Sigmoid colon (tissue), 4 donors: ENCODE data around the gene ADD3.

ENCODE experiments used
- EP300 ChIP-seq, 4 donors: sonication (generic); formaldehyde crosslinking; IDR thresholded peaks; one replicate each; pipeline ENCODE4 v1.6.1; 2017; ENCODE audit warnings: antibody characterized with exemption in 4 of 4
- TF ChIP-seq, protein P1 (sequence below), 4 experiments: fragments of 450-650 bp in 3 of 4; fragments of 200-600 bp in 1 of 4; IDR thresholded peaks; one replicate each; pipeline ENCODE4 v1.5.1; 2016 to 2019; ENCODE audit warnings: antibody characterized with exemption in 4 of 4, mild to moderate bottlenecking in 3 of 4, moderate library complexity in 2 of 4

DNA sequence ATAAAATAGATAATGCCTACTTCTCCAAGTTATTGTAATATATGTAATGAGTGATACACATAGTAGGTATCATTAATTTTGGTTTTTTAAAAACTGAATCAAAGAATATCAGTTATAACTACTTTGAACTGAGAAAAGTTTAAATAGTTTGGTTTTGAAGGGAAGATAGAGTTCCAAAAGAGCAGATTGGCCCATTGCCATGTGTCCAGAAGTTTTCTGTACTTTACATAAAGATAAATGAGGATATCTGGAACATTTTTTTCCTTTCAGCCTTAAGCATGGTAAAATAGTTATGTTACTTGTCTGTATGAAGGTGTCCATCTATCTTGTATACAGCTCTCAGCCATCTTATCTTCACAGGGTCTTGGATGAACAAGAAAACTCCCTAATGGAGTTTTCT lies 101.7 kb downstream of the ADD3 start:
- TF ChIP-seq, protein P1, sequence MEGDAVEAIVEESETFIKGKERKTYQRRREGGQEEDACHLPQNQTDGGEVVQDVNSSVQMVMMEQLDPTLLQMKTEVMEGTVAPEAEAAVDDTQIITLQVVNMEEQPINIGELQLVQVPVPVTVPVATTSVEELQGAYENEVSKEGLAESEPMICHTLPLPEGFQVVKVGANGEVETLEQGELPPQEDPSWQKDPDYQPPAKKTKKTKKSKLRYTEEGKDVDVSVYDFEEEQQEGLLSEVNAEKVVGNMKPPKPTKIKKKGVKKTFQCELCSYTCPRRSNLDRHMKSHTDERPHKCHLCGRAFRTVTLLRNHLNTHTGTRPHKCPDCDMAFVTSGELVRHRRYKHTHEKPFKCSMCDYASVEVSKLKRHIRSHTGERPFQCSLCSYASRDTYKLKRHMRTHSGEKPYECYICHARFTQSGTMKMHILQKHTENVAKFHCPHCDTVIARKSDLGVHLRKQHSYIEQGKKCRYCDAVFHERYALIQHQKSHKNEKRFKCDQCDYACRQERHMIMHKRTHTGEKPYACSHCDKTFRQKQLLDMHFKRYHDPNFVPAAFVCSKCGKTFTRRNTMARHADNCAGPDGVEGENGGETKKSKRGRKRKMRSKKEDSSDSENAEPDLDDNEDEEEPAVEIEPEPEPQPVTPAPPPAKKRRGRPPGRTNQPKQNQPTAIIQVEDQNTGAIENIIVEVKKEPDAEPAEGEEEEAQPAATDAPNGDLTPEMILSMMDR (IDR thresholded peaks at IDR 0.05), result no peak
- TF ChIP-seq EP300 (IDR thresholded peaks at IDR 0.05), result no peak
